Panc1 (cell line): ENCODE results near the gene NCL. TPM values are rescaled to one million over a fixed set of nuclear protein-coding genes. Genes with fewer than 3 reads are reported as not detected.

Experiments
- ATAC-seq: fragments of 200-7000 bp; cut with Tn5 transposase; 2 replicates; pipeline ENCODE4 v1.9.1; 2020; ENCODE audit warnings: mild to moderate bottlenecking, moderate library complexity
- BruUV-seq: library from RNA; stranded (reverse); fragments of 400-500 nt; replicated peaks from 2 replicates; lab custom pipeline; 2021; lab: Mats Ljungman, UMichigan
- CTCF ChIA-PET: fragments of 300-600 bp; sonication (Branson Sonifier 250); formaldehyde crosslinking; loops from one replicate; lab custom pipeline; 2022; ENCODE audit warnings: antibody characterized with exemption; lab: Charles Lee
- POLR2A ChIA-PET: fragments of 300-600 bp; sonication (Branson Sonifier 250); formaldehyde crosslinking; loops from one replicate; lab custom pipeline; 2022; ENCODE audit warnings: antibody characterized with exemption; lab: Charles Lee
- DNase-seq: peaks from one replicate; pipeline ENCODE4 v3.0.0-alpha.2; 2010; ENCODE audit warnings: low read depth, low spot score
- H3K27ac ChIP-seq: 2 replicates; pipeline ENCODE4 v1.5.1; 2011; ENCODE audit warnings: mild to moderate bottlenecking, low read length, inconsistent platforms
- H3K27me3 ChIP-seq: fragments of 200-500 bp; sonication (Bioruptor generic); 2 replicates; pipeline ENCODE4 v1.6.0; 2014; ENCODE audit warnings: low read length, inconsistent platforms; ENCODE audit not compliant: control insufficient read depth, insufficient read depth
- H3K36me3 ChIP-seq: fragments of 200-500 bp; sonication (Bioruptor generic); 2 replicates; pipeline ENCODE4 v1.5.1; 2014; ENCODE audit warnings: inconsistent platforms, mild to moderate bottlenecking, low read length, moderate library complexity; ENCODE audit not compliant: control insufficient read depth, insufficient read depth
- H3K4me1 ChIP-seq: 2 replicates; pipeline ENCODE4 v1.5.1; 2011; ENCODE audit warnings: inconsistent platforms, mild to moderate bottlenecking, low read length, moderate library complexity; ENCODE audit not compliant: control insufficient read depth, insufficient read depth
- H3K4me3 ChIP-seq, 2 experiments: 2 replicates each; pipeline ENCODE4 v1.5.1; 2011 to 2012; ENCODE audit warnings: low read depth in 2 of 2, low read length in 2 of 2, mild to moderate bottlenecking in 2 of 2, inconsistent platforms in 1 of 2, moderate library complexity in 1 of 2
- H3K9me3 ChIP-seq: fragments of 200-500 bp; sonication (Bioruptor generic); 2 replicates; pipeline ENCODE4 v1.5.1; 2014; ENCODE audit warnings: low read depth, mild to moderate bottlenecking, inconsistent platforms, low read length, moderate library complexity; ENCODE audit not compliant: control insufficient read depth, insufficient read depth
- CTCF ChIP-seq: fragments of 450-650 bp; IDR thresholded peaks from 2 replicates; pipeline ENCODE4 v1.5.1; 2017; ENCODE audit warnings: mild to moderate bottlenecking
- POLR2AphosphoS5 ChIP-seq: IDR thresholded peaks from 2 replicates; pipeline ENCODE4 v1.6.1; 2012; ENCODE audit warnings: mild to moderate bottlenecking, low read depth, low read length, moderate library complexity
- REST ChIP-seq, 2 experiments: IDR thresholded peaks; 2 replicates each; pipeline ENCODE4 v1.6.1; 2011 to 2012; ENCODE audit warnings: low read depth in 2 of 2, control low read depth in 1 of 2, low read length in 1 of 2, mild to moderate bottlenecking in 1 of 2, moderate library complexity in 1 of 2; ENCODE audit not compliant: insufficient read depth in 1 of 2
- SIN3A ChIP-seq: IDR thresholded peaks from 2 replicates; pipeline ENCODE4 v1.6.1; 2012; ENCODE audit warnings: low read depth, mild to moderate bottlenecking, low read length, moderate library complexity, borderline replicate concordance; ENCODE audit not compliant: insufficient read depth
- TCF7L2 ChIP-seq: IDR thresholded peaks from 2 replicates; pipeline ENCODE4 v1.6.1; 2011; ENCODE audit warnings: mild to moderate bottlenecking, low read depth, low read length, inconsistent platforms
- in situ Hi-C: cut with HindIII; loops from 2 replicates; pipeline ENCODE4 v1.10.0; 2016; ENCODE audit warnings: low sequenced_read_pairs, low pct_unique_long_range_greater_than_20kb
- intact Hi-C: fragments of 100-400 bp; cut with micrococcal nuclease; formaldehyde crosslinking; loops from one replicate; pipeline ENCODE4 v1.10.0; 2022; ENCODE audit not compliant: unreplicated experiment
- total RNA-seq: library from RNA; stranded (reverse); gene quantifications from one replicate; pipeline ENCODE4 v1.2.1, GENCODE V29; 2021; ENCODE audit not compliant: unreplicated experiment

NCL gene
- total RNA-seq, 1 experiment from 2014 or later: 778 TPM

- ChIA-PET CTCF (no interaction called here), POLR2A (interaction anchor here (0.6 kb wide), 2 partner anchors 39 to 150 kb away, joined by 3 read pairs; no protein-coding TSS in a partner anchor)
- in situ Hi-C loops: no loop called here
- ATAC-seq: no peak
- TF ChIP-seq TCF7L2: no peak
- TF ChIP-seq CTCF: no peak
- no peak for TF ChIP-seq POLR2AphosphoS5
- no peak for TF ChIP-seq SIN3A
- no peak for TF ChIP-seq REST (IDR thresholded peaks at IDR 0.05; ENCODE audit: insufficient read depth in 1 of 2, low read depth in 2 of 2, low read length in 1 of 2)
- intact Hi-C loops: no loop called here
- peaks cover 8% of the 10 kb centered on the region for H3K36me3 ChIP-seq
- no peak overlapping the region for H3K27ac ChIP-seq
- no peak overlapping the region for H3K4me3 ChIP-seq
- no peaks in the 10 kb centered on the region for H3K4me1 ChIP-seq
- no peaks in the 10 kb centered on the region for H3K27me3 ChIP-seq
- H3K9me3 ChIP-seq: no peaks in the 10 kb centered on the region
- no TSS peak for BruUV-seq
- no peak for DNase-seq
Observed at GRCh38 chr2:231467613-231468530, 3.6 kb upstream of the NCL start.

- POLR2A ChIA-PET: interaction anchor here (0.6 kb wide), 1 partner anchor 38 kb away, joined by 3 read pairs; no protein-coding TSS in a partner anchor
- in situ Hi-C loops: no loop called here
- CTCF ChIA-PET: no interaction called here
- ATAC-seq (no peak), DNase-seq (no peak)
- intact Hi-C loops: no loop called here
- Histone ChIP-seq H3K27me3 (no peaks in the 10 kb centered on the region), H3K27ac (no peak overlapping the region), H3K4me1 (peaks cover 6% of the 10 kb centered on the region), H3K4me3 (no peak overlapping the region), H3K9me3 (no peaks in the 10 kb centered on the region), H3K36me3 (peaks cover 16% of the 10 kb centered on the region)
- no peak for TF ChIP-seq SIN3A
- no peak for TF ChIP-seq CTCF
- TF ChIP-seq REST (IDR thresholded peaks at IDR 0.05; ENCODE audit: insufficient read depth in 1 of 2, low read depth in 2 of 2, low read length in 1 of 2): no peak
- no peak for TF ChIP-seq TCF7L2
- no peak for TF ChIP-seq POLR2AphosphoS5
- BruUV-seq: no TSS peak
Observed at GRCh38 chr2:231467016-231467545, 2.8 kb upstream of the NCL start.
